Cerebellar nuclear complex (tissue), 1 donor: ENCODE data around the gene PRR30.

ENCODE experiments used
- DNase-seq, 2 experiments: peaks; one replicate each; lab custom pipeline; 2025; lab: John Stamatoyannopoulos, UW

Gene PRR30

DNA sequence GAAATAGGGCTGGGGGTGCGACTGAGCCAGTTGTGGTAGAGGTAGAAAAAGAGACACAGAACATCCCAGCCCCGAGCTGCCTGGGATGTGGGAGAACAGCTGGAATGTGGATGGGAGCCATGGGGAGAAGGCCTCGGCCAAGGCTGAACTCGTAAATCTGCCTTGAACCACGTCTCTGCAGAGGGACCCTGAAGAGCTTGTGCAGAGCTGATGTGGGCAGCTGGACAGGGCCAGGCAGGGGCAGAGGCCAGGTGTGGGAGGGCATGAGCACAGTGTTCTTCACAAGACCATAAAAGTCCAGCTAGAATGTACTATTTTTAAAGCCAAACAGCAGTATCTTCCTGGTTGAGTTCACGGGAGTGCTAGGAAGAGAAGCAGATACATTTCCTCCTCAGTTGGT is 15.3 kb upstream of the PRR30 start:
- DNase-seq, result no peak

DNA sequence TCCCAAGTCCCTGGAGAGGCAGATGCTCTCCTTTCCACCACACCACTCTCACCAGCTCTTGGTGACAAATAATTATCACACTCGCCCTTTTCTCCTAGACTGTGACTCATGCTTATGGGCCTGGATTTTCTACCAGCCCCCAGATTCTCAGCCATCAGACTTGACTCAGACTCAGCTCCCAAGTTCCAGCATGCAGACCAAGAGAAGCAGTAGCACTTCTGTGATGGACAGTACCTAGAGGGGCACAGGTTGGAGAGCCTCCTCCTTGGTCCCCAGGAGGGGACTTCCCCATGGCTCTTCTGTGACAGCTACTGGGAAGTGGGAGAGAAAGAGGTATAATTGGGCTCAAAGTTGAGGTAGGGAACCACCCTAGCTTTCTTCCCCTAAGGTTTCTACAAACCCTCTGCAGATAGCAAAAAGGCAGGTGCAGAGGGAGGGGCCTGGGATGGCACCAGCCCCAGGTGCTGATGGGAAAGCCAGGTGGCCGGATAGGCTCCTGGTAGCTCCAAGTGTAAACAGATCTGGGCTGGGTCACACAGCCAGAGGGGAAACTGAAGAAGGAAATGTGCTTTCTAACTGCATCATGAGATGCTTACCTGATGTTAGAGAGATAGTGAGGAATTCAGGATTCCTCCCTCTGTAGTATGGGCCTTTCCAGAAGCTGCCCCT is 13.7 kb upstream of the PRR30 start:
- no peak for DNase-seq

DNA sequence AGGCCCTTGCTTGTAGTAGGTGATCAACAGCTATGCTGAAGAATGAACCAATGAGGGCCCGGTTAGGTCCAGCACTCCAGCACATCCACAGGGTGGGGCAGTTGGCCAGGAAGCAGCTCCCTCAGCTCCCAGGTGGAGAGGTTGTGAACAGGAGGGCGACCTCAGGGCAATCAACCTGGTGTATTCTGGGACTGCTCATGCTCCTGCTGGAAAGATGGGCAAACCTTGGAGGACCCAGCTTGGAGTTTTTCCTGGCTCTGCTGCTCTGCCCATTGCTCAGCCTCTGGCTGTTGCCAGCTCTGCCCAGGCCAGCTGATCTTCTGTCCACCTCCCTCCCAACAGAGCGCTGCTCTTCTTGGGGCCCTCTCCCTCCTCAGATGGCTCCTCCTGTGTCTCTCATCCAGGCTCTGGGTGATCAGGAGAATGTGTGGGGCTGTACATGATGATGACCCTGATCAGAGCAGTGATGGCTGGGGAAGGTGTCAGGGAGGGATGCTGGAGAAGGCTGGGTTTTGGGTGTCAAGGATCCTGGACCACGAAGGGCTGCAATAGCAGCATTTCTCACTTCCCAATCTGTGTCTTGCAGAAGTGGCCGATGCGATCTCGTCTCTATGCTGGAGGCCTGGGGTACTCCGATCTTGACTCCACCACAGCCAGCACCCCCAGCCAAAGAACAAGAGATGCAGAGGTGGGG is 13.0 kb upstream of the PRR30 start:
- DNase-seq, result no peak

DNA sequence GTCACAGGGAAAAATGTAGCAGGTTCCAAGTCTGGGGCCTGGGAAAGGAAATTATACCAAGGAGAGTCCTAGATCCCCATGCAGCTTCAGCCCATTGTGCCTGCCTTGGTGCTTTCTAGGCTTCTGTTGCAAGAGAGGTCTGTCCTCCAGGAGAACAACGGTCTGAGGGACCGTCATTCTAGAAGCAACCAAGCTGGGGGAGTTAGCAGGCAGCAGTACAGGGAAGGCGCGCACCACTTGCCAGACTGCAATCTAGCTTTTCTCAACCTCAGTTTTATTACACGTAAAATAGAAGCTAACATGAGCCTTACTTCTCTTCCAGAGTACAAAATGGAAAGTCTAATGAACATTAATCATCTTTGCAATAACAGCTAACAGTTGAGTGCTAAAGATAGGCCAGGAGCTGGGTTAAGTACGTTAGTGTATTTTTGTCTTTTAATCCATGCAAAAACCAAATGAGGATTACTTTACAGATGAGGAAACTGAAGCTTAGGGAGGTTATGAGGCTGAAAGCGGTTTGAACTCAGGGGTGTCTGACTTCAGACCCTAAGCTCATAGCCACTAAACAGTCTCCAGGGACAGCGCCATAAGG is 11.5 kb upstream of the PRR30 start:
- DNase-seq, result no peak

DNA sequence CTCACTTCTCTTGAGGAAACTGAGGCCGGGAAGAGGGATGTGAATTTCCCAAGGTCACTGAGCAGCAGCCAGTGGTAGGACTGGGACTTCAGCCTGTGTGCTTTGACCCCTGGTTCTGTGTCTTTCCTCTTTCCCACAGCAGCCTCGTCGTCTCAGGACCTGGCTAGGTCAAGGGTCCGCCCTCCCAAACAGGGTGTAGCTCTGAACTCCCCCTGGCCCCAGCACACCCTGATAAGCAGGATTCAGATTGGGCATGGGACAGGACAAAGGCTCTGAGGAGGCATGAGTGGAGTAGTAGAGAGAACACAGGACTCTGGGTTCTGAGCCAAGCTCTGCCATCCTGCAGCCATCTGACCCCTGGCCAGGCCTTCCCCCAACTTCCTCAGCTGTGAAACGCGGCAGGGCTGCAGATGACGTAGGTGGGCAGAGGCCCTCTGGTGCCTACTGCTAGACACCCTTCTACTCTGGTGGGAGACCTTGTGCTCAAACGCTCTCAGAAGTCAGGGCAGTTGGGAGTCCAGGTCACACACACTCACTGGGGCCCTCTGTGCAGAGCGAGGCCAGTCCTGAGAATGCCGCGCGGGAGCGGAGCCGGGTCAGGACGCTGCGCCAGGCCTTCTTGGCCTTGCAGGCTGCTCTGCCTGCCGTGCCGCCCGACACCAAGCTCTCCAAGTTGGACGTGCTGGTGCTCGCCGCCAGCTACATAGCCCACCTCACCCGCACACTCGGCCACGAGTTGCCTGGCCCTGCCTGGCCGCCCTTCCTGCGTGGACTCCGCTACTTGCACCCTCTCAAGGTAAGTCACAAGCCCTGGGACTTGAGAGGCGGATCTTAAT is 10.6 kb upstream of the PRR30 start:
- DNase-seq, result no peak

DNA sequence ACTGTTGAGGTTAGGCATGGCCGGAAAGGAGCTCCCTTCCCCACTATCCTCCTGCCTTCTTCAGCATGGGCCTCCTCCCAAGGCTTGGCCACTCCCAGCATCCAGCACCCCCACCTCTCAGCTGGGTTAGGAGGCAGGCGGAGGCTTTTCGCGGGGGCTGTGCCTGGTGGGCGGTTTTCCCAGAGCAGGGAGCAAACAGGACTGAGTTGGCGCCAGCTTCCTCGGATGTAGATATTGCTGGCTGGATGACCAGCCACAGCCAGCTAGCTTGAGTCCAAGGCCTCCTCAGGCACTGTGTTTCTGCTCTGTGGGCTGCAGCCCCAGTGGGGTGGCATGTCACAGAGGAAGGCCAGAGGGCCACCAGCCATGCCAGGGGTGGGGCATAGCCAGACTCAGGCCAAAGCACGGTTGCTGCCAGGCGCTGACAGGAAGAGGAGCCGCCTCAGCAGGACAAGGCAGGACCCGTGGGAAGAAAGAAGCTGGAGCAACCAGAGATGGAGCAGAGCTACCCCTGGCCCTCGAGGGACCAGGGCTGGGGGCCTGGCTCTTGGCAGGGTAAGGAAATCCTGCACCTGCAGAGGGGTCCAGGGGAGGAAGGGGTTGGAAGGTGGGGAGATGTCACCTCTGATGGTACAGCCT is 9.7 kb upstream of the PRR30 start, which contains the start of gene TCF23:
TSS of gene TCF23 (plus strand) at position 204 of the 639 bp plus-strand sequence. CDS start at position 334, 130 bp downstream.
- no peak for DNase-seq

DNA sequence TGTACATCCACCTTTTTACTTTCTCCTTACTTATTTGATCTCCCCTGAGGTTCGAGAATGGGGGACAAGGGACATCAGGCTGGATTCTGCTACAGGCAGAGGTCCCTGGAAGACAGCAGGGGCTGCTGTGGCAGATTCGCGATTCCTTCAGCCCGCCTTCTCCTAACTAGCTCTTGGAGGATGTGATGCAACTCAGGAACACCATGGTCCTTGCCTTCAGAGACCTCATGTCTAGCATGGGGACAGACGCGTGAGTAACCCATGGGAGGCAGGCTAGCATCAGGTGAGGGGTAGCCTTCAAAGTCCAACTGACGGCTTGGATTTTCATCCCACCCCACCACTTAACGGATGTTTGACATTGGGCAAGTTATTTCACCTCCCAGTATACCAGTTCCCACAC is 8.7 kb upstream of the PRR30 start:
- no peak for DNase-seq

DNA sequence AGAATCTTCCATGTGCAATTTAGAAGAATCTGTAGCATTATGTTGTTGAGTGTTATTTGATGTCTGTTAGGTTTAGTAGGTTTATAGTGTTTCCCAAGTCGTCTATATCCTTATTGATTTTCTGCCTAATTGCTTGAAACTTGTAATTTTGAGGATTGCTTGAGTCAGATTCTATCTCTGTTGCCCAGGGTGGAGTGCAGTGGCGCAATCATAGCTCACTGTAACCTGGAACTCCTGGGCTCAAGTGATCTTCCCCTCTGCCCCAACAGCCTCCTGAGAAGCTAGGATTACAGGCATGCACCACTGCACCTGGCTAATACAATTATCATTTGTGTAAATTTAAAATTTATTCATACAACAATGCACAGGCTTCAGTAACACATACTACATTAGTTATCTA is 6.5 kb upstream of the PRR30 start:
- DNase-seq, result no peak

DNA sequence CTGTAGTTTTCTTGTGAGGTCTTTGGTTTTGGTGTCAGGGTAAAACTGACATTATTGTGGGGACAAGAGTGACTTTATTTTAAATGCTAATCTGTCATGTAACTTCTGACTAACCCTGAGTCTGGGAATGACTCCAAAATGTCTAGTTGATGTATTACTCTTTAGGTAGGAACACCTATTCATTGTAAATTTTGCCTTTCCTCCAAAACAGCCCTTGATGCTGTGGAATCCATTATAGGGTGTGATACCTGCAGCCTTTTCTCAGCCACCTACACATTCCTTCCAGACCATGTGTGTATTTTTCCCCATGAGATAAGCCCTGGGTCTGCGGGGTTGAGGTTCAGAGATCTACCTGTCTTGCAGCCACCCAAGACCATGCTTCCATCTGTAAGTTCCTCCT is 4.1 kb upstream of the PRR30 start:
- no peak for DNase-seq

DNA sequence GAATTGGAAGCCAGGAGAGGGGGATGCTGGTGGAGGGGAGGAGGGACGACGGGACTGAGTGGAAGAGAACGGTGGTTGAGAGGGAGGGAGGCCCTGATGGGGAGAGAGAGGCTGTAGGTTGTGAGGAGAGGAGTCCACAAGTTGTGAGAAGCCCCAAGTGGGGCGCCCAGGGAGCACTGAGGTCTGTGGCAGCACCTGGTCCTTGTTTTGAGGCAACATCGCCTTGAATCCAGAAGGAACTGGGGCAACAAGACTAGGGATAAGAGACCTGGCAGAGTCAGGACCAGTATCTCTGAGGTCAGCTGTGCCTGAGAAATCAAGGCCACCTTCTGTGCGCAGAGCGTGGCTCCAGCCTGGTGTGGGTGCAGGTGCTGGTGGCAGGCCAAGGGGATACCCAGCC is 1.1 kb downstream of the PRR30 start:
- DNase-seq, result no peak

DNA sequence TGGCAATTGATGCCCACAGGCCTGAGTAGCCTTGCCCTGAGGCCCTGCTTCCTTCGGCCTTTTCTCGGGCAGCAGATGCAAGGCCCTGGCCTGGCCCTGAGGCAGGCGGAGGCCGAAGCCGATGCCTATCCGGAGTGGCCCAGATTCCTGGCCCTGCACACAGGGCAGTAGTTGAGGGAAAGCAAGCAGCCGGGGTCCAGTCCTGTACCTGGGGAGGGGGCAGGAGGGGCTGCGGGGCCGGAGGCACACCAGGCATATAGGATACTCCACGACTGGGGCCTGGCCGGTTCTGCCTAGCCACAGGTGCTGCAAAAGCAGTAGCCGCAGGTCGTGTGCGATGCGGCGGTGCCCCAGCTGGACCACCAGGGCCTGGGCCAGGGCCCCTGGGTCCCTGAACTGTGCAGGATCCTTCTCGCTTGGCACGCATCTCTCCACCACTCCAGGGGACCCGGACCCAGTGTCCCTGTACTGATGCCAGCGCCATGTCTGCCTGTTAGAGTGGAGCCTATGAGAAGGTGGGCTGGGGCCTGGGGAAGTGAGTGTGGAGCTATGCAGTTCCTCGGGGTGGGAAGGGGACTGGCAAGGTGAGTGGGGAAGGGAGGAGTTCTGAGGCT is 1.8 kb downstream of the PRR30 start:
- DNase-seq, result no peak

DNA sequence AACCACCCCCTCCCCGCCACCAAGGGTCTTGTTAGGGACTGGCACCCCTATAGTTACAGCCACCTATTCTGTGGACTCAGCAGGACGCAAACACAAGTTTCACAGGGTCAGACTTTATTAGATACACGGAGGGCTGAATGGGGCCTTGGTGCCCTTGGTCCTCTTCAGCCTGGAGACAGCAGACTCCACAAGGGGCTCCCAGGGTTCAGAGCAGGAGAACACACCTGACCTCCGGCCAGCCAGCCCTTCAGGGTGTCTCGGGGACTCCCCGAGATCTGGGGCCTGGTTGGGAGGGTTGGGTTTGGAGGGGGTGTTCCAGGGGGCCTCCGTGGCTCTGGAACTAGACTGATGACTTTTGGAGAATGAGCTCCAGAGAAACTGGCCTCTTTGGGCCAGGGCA is 2.5 kb downstream of the PRR30 start:
- no peak for DNase-seq

DNA sequence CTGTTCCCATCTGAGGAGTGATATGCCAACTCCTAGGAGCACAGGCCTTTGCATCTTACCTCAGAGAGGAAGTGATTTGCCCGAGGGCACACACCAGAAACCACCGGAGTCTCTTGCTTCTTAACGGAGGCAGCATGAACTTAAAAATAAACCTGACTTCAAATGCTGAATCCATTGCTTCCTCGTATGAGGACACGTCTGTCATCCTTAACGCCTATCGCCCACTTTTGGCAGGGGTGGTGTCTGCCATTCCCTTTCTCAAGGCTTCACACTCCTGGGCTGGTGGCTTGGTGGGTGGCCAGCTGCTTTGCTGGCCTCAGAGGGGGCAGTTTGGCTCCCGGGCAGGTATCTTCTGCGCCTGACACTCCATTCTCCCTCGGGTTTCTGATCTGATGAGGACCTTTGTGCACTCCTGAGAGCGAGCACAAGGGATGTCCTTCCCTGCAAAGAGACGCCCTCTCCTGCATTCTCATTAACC is 3.7 kb downstream of the PRR30 start:
- no peak for DNase-seq

DNA sequence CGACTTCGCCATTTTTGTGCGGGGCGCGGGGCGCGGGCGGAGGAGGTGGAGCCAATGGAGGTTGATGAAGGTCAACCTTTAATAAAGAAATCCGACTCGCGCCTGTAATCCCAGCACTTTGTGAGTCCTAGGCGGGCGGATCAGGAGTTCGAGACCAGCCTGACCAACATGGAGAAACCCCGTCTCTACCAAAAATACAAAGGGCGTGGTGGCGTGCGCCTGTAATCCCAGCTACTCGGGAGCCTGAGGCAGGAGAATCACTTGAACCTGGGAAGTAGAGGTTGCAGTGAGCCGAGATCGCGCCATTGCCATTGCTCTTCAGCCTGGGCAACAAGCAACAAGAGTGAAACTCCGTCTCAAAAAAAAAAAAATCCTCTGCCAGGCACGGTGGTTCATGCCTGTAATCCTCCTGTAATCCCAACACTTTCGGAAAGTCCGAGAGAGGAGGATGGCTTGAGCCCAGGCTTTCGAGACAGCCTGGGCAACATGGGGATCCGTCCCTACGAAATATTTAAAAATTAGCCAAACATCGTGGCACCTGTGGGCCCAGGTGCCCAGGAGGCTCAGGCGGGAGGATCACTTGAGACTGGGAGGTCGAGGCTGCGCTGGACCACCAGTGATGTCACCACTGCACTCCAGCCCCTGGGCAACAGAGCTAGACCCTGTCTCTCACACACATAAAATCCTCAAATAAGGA is 4.3 kb downstream of the PRR30 start:
- DNase-seq, result no peak

DNA sequence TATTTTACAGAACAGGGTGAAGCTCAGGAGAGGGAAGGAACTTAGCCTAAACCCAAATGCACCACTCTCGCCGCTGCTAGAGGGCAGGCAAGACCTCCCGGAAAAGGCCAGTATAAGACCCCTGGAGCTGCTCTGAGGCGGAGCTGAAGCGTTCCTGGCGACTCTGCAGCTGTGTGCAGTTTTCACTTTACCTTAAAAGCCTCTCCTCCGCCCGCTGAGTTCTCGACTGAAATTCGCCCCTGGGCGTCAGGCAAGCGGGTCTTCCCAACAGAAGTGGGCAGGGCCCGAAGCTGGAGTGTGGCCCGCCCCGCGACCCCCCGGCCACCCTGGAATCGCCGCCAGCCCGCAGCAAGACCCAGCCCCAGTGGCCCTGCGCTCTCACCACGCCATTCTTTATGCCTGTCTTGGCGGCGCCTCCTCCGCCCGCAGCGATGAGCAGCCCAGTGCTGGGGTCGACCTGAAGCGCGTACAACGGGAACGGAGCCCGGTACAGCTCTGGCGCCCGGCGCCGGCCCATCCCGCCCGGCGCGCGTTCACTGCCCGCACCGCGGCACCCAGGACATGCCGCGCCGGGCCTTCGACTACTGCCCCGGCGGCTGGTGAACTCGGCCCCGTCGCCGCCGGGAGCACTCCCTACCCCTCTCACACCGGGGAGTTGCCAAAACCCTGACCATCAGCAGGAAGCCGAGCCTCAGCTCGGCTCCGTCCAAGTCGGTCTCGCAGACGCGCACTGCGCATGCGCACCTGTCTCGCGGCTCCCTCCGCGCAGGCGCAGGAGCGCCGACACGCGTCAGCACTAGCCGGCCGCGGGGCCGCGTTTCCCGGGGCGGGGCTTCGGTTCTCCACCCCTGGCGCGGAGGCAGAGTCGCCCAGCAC is 5.1 kb downstream of the PRR30 start, which contains the start of gene PREB:
TSS of gene PREB (minus strand) at position 732 of the 876 bp plus-strand sequence. CDS start at position 517, 215 bp downstream.
- peak; percentile 53 to 88 for DNase-seq

DNA sequence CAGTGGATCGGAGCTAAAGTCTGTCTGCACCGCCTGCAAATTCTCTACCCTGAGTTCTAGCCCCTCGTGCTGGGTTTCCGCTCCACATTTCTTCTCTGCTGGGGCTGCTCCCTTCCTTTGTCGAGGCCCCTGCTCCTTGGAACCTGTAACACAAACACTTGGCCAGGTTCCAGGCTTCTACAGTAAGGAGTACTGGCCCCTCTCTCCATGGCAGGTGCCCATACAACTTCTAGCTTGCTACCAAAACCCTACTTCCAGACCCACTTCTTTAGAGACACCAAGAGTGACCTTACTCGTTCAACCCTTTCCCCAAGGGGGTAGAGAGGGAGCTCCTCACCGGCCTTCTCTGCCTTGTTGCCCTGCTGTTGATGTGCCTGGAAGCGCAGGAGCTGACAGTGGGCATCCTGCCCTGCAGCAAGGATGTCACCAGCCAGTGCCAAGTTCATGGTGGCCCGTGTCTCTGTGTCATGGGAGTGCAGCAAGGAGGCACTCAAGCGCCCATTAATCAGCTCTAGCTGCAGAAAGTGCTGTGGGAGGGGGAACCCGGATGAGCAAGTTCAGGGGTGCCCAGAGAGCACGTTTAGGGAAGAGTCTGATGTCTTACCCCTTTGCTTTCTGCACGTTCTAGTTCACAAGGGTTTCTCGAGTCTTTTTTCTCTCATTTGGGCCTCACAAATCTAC is 5.9 kb downstream of the PRR30 start:
- DNase-seq, result no peak

DNA sequence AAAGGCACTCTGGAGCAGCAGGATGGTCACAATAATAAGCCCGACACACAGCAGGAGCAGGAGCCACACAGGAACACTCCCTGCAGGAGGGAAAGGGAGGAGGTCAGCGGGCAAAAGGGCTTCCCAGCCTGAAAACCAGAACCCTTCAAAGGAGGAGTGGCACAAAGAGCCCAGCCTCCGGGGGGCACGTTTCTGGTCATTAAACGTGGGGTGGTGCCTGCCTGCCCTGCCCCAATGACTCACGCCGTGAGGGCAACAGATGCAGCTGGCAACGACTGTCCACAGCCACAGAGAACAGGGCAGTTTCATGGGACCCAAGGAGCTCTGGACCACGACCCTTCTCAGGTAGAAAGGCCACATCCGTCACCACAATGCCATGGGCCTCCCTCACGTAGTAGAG is 7.8 kb downstream of the PRR30 start:
- no peak for DNase-seq

DNA sequence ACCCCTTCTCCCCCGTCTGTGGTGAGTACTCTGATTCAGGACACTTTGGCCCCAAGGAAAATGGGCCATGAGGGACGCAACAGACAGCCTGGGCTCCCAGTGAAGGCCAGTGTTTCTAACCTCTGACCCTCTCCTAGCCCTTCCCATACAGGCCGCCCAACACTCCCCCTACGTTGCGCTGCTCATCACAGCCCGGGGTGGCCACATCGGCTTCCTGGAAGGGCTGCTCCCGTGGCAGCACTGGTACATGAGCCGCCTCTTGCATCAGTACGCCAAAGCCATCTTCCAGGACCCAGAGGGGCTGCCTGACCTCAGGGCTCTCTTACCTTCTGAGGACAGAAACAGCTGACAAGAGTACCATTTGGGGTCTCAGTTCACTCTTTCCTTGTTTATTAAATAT is 8.8 kb downstream of the PRR30 start:
- DNase-seq, result no peak
